Right renal cortex interstitium (tissue), 3 donors: ENCODE measurements around the gene RPL28. TPM values are rescaled to one million over a fixed set of nuclear protein-coding genes. Genes with fewer than 3 reads are reported as not detected.
"Not testable (repeated sequence)": the region's sequence is repeated elsewhere in the genome, so short reads cannot be mapped to it uniquely, and the experiment has no call there.

Source experiments
- DNase-seq, 3 donors: peaks; one replicate each; pipeline ENCODE4 v3.0.0-alpha.2; 2013; ENCODE audit warnings: low read depth in 3 of 3, low spot score in 2 of 3
- polyA plus RNA-seq, 3 donors: library from polyadenylated mRNA; unstranded; fragments of 120-200 nt; gene quantifications; one replicate each; pipeline ENCODE4 v1.2.1, GENCODE V29; 2013; ENCODE audit not compliant: insufficient read length in 3 of 3

RPL28 gene
- polyA plus RNA-seq, 3 donors: 731 to 916 (median 764) TPM

GRCh38 chr19:55389386-55390317 lies 3.9 kb downstream of the RPL28 start:
- no peak for DNase-seq

- DNase-seq: no peak
Observed at GRCh38 chr19:55390461-55390880, 4.7 kb downstream of the RPL28 start.

GRCh38 chr19:55391191-55391670 lies 5.5 kb downstream of the RPL28 start:
- no peak for DNase-seq

- no peak for DNase-seq
Observed at GRCh38 chr19:55391702-55392615, 6.2 kb downstream of the RPL28 start.

- no peak for DNase-seq
Observed at GRCh38 chr19:55392820-55393761, 7.4 kb downstream of the RPL28 start.

- DNase-seq: no peak
Observed at GRCh38 chr19:55398200-55398925, 12.6 kb downstream of the RPL28 start.

GRCh38 chr19:55400281-55401087 lies 14.8 kb downstream of the RPL28 start:
- DNase-seq: no peak

GRCh38 chr19:55401390-55401789 lies 15.7 kb downstream of the RPL28 start:
- DNase-seq: not testable (repeated sequence)

- no peak for DNase-seq
Observed at GRCh38 chr19:55402509-55402908, 16.8 kb downstream of the RPL28 start.

- DNase-seq: no peak
Observed at GRCh38 chr19:55405638-55406037, 19.9 kb downstream of the RPL28 start.

- DNase-seq: no peak
Observed at GRCh38 chr19:55406091-55406825, 20.5 kb downstream of the RPL28 start.

- no peak for DNase-seq
Observed at GRCh38 chr19:55406826-55407549, 21.3 kb downstream of the RPL28 start.

- not testable (repeated sequence) for DNase-seq
Observed at GRCh38 chr19:55407550-55407799, 21.7 kb downstream of the RPL28 start, which contains the start of gene UBE2S. TSS of gene UBE2S (minus strand) at chr19:55407788. CDS start at chr19:55407589, 199 bp downstream.

- peak; percentile 97 for DNase-seq
Observed at GRCh38 chr19:55407800-55408532, 22.2 kb downstream of the RPL28 start.

- no peak for DNase-seq
Observed at GRCh38 chr19:55408533-55408872, 22.8 kb downstream of the RPL28 start.

GRCh38 chr19:55409179-55409578 lies 23.4 kb downstream of the RPL28 start:
- not testable (repeated sequence) for DNase-seq

GRCh38 chr19:55410168-55410567 lies 24.4 kb downstream of the RPL28 start:
- no peak for DNase-seq
